HCT116 (cell line): ENCODE data around the gene HYAL2. TPM values are rescaled to one million over a fixed set of nuclear protein-coding genes. Genes with fewer than 3 reads are reported as not detected.
A peak's percentile ranks its signal among the peaks of the same experiment; 100 is the strongest.

Experiments used
- ATAC-seq: fragments of 200-7000 bp; cut with Tn5 transposase; 2 replicates; pipeline ENCODE4 v1.9.1; 2020; ENCODE audit warnings: mild to moderate bottlenecking, moderate library complexity
- BruUV-seq: library from RNA; stranded (reverse); fragments of 400-500 nt; replicated peaks from 2 replicates; lab custom pipeline; 2021; lab: Mats Ljungman, UMichigan
- CTCF ChIA-PET: fragments of 300-600 bp; sonication (Branson Sonifier 250); formaldehyde crosslinking; loops from one replicate; lab custom pipeline; 2021; ENCODE audit warnings: antibody characterized with exemption; lab: Charles Lee
- POLR2A ChIA-PET: fragments of 300-600, 350-600 bp; sonication (Branson Sonifier 250); formaldehyde crosslinking; loops from one replicate; lab custom pipeline; 2021; ENCODE audit warnings: antibody characterized with exemption; lab: Charles Lee
- RAD21 ChIA-PET, 2 experiments: fragments of 300-600 bp; sonication (Branson Sonifier 250); formaldehyde crosslinking; loops; one replicate each; lab custom pipeline; 2023; ENCODE audit warnings: low total read pairs in 2 of 2; ENCODE audit not compliant: uncharacterized antibody in 2 of 2, unreplicated experiment in 2 of 2, low non-redundant PET in 1 of 2; lab: Charles Lee
- DNase-seq: peaks from one replicate; pipeline ENCODE4 v3.0.0-alpha.2; 2010; ENCODE audit warnings: low read depth, low spot score
- H2AFZ ChIP-seq: fragments of 200-600 bp; shearing (Covaris generic), sonication (generic); 2 replicates; pipeline ENCODE4 v1.6.1; 2017; ENCODE audit warnings: low read depth, mixed run types, mixed read lengths, antibody characterized with exemption, low read length; ENCODE audit not compliant: poor library complexity, severe bottlenecking
- H3K27ac ChIP-seq: 2 replicates; pipeline ENCODE4 v1.5.1; 2012; ENCODE audit warnings: low read depth, low read length
- H3K27me3 ChIP-seq: fragments of 200-600 bp; sonication (generic); 2 replicates; pipeline ENCODE4 v1.6.1; 2016; ENCODE audit warnings: mixed run types, low read length, mixed read lengths; ENCODE audit not compliant: insufficient read depth
- H3K36me3 ChIP-seq, 2 experiments: fragments of 200-500 bp in 1 of 2; fragments of 200-600 bp in 1 of 2; sonication (Bioruptor generic) in 1 of 2; sonication (generic) in 1 of 2; 2 replicates each; pipeline versions ENCODE4 v1.5.1 to v1.6.1; 2014 to 2016; ENCODE audit warnings: low read length in 2 of 2, inconsistent platforms in 1 of 2, mixed read lengths in 1 of 2, mixed run types in 1 of 2; ENCODE audit not compliant: insufficient read depth in 2 of 2, control insufficient read depth in 1 of 2
- H3K4me1 ChIP-seq, 2 experiments: fragments of 200-600 bp in 1 of 2; sonication (generic) in 1 of 2; 2 replicates each; pipeline versions ENCODE4 v1.5.1 to v1.6.1; 2012 to 2017; ENCODE audit warnings: low read length in 2 of 2, inconsistent platforms in 1 of 2, mild to moderate bottlenecking in 1 of 2, mixed read lengths in 1 of 2, mixed run types in 1 of 2, moderate library complexity in 1 of 2; ENCODE audit not compliant: insufficient read depth in 2 of 2, control insufficient read depth in 1 of 2
- H3K4me2 ChIP-seq: fragments of 200-600 bp; sonication (generic); 2 replicates; pipeline ENCODE4 v1.6.1; 2017; ENCODE audit warnings: mixed run types, low read length, mixed read lengths
- H3K4me3 ChIP-seq, 2 experiments: fragments of 200-600 bp in 1 of 2; sonication (generic) in 1 of 2; replicated peaks in 1 of 2; 2 replicates each; pipeline ENCODE4 v1.5.1; 2011 to 2016; ENCODE audit warnings: low read length in 2 of 2, control low read depth in 1 of 2, low read depth in 1 of 2, mild to moderate bottlenecking in 1 of 2, mixed read lengths in 1 of 2, mixed run types in 1 of 2
- H3K79me2 ChIP-seq: fragments of 200-600 bp; sonication (generic); 2 replicates; pipeline ENCODE4 v1.6.1; 2017; ENCODE audit warnings: mild to moderate bottlenecking, mixed run types, low read length, moderate library complexity, mixed read lengths; ENCODE audit not compliant: insufficient read depth
- H3K9ac ChIP-seq: fragments of 200-600 bp; sonication (generic); 2 replicates; pipeline ENCODE4 v1.6.1; 2016; ENCODE audit warnings: low read length, mixed read lengths
- H3K9me2 ChIP-seq: fragments of 200-600 bp; sonication (generic), shearing (Covaris generic); 2 replicates; pipeline ENCODE4 v1.6.1; 2017; ENCODE audit warnings: mixed run types, mild to moderate bottlenecking, moderate library complexity; ENCODE audit not compliant: insufficient read depth
- H3K9me3 ChIP-seq, 2 experiments: fragments of 200-500 bp in 1 of 2; fragments of 200-600 bp in 1 of 2; sonication (Bioruptor generic) in 1 of 2; sonication (generic) in 1 of 2; 2 replicates each; pipeline ENCODE4 v1.6.1; 2014 to 2017; ENCODE audit warnings: low read length in 2 of 2, mixed read lengths in 2 of 2, inconsistent platforms in 1 of 2, low read depth in 1 of 2, mild to moderate bottlenecking in 1 of 2, mixed run types in 1 of 2, moderate library complexity in 1 of 2; ENCODE audit not compliant: control insufficient read depth in 1 of 2, insufficient read depth in 1 of 2
- H4K20me1 ChIP-seq: fragments of 200-600 bp; sonication (generic), shearing (Covaris generic); 2 replicates; pipeline ENCODE4 v1.6.1; 2017; ENCODE audit warnings: mixed run types, mild to moderate bottlenecking, moderate library complexity; ENCODE audit not compliant: insufficient read depth
- CBX3 ChIP-seq: IDR thresholded peaks from 2 replicates; pipeline ENCODE4 v1.6.1; 2012; ENCODE audit warnings: low read depth
- EGR1 ChIP-seq: IDR thresholded peaks from 2 replicates; pipeline ENCODE4 v1.6.1; 2012; ENCODE audit warnings: low read depth
- ELF1 ChIP-seq: IDR thresholded peaks from 2 replicates; pipeline ENCODE4 v1.6.1; 2012; ENCODE audit warnings: low read depth, borderline replicate concordance
- FOSL1 ChIP-seq: IDR thresholded peaks from 2 replicates; pipeline ENCODE4 v1.6.1; 2012; ENCODE audit warnings: low read depth
- POLR2AphosphoS5 ChIP-seq: IDR thresholded peaks from 2 replicates; pipeline ENCODE4 v1.6.1; 2011; ENCODE audit warnings: mild to moderate bottlenecking, low read depth, low read length, moderate library complexity
- REST ChIP-seq: IDR thresholded peaks from 2 replicates; pipeline ENCODE4 v1.6.1; 2012; ENCODE audit warnings: low read depth
- SIN3A ChIP-seq: IDR thresholded peaks from 2 replicates; pipeline ENCODE4 v1.6.1; 2012; ENCODE audit warnings: low read depth
- SP1 ChIP-seq: IDR thresholded peaks from 2 replicates; pipeline ENCODE4 v1.6.1; 2012; ENCODE audit warnings: low read depth
- SRF ChIP-seq: IDR thresholded peaks from 2 replicates; pipeline ENCODE4 v1.6.1; 2012; ENCODE audit warnings: low read depth
- YY1 ChIP-seq: IDR thresholded peaks from 2 replicates; pipeline ENCODE4 v1.6.1; 2011; ENCODE audit warnings: low read length, low read depth, moderate library complexity, mild to moderate bottlenecking; ENCODE audit not compliant: insufficient replicate concordance; ENCODE audit errors: extremely low read depth
- ZBTB33 ChIP-seq: IDR thresholded peaks from 2 replicates; pipeline ENCODE4 v1.6.1; 2011; ENCODE audit warnings: mild to moderate bottlenecking, low read length, moderate library complexity; ENCODE audit not compliant: insufficient replicate concordance; ENCODE audit errors: extremely low read depth
- ZFX ChIP-seq: fragments of 450-650 bp; IDR thresholded peaks from 2 replicates; pipeline ENCODE4 v1.6.1; 2017
- intact Hi-C: fragments of 100-400 bp; cut with micrococcal nuclease; formaldehyde crosslinking; loops from 2 replicates; pipeline ENCODE4 v1.10.0; 2022
- total RNA-seq: library from RNA; stranded (reverse); gene quantifications from one replicate; pipeline ENCODE4 v1.2.1, GENCODE V29; 2021; ENCODE audit not compliant: unreplicated experiment

The HYAL2 gene
- total RNA-seq, 1 experiment from 2014 or later: 42.2 TPM

GRCh38 chr3:50354186-50354764 lies 31.7 kb upstream of the HYAL2 start:
- no peaks in the 10 kb centered on the region for H3K9me3 ChIP-seq
- no peak overlapping the region for H3K4me3 ChIP-seq
- no peak overlapping the region for H3K4me2 ChIP-seq
- intact Hi-C loops: loop anchor here (10.0 kb wide), 1 partner anchor 1031 kb away; the partner anchor contains the start of gene MANF
- ChIA-PET POLR2A (interaction anchor here (1.1 kb wide), 1 partner anchor 17 kb away, joined by 3 read pairs; no protein-coding TSS in a partner anchor), RAD21 (no interaction called here), CTCF (interaction anchor here (2.0 kb wide), 1 partner anchor 17 kb away, joined by 8 read pairs; no protein-coding TSS in a partner anchor)
- H4K20me1 ChIP-seq: no peaks in the 10 kb centered on the region
- peaks cover 62% of the 10 kb centered on the region for H3K79me2 ChIP-seq
- H3K36me3 ChIP-seq: peaks cover 14 to 31% of the 10 kb centered on the region in 2 experiments; a peak in 3 of 4 replicates
- H3K4me1 ChIP-seq: peaks cover 12 to 52% of the 10 kb centered on the region in 2 experiments; a peak in 3 of 4 replicates
- H3K27me3 ChIP-seq: no peaks in the 10 kb centered on the region
- no peaks in the 10 kb centered on the region for H3K9me2 ChIP-seq
- ATAC-seq (no peak), DNase-seq (no peak)
- no peak overlapping the region for H2AFZ ChIP-seq
- no peak overlapping the region for H3K9ac ChIP-seq
- TF ChIP-seq SP1: no peak
- BruUV-seq: no TSS peak
- no peak overlapping the region for H3K27ac ChIP-seq

GRCh38 chr3:50353245-50354004 lies 30.9 kb upstream of the HYAL2 start:
- Histone ChIP-seq H3K79me2 (peaks cover 53% of the 10 kb centered on the region), H3K9ac (no peak overlapping the region), H3K27ac (peak overlapping the region; percentile 21; the same call in 1 of the 2 replicates), H3K4me3 (no peak overlapping the region), H4K20me1 (no peaks in the 10 kb centered on the region), H3K9me2 (no peaks in the 10 kb centered on the region), H2AFZ (no peak overlapping the region), H3K4me1 (peaks cover 12 to 44% of the 10 kb centered on the region in 2 experiments; a peak in 3 of 4 replicates), H3K4me2 (no peak overlapping the region), H3K9me3 (no peaks in the 10 kb centered on the region), H3K27me3 (no peaks in the 10 kb centered on the region), H3K36me3 (peaks cover 14 to 32% of the 10 kb centered on the region in 2 experiments; a peak in 3 of 4 replicates)
- DNase-seq: no peak
- RAD21 ChIA-PET: no interaction called here
- ATAC-seq: no peak
- CTCF ChIA-PET: interaction anchor here (1.0 to 2.0 kb wide), 5 partner anchors 12 to 189 kb away, joined by 3 to 8 read pairs (median 3); no protein-coding TSS in a partner anchor
- POLR2A ChIA-PET: interaction anchor here (1.1 kb wide), 1 partner anchor 16 kb away, joined by 3 read pairs; no protein-coding TSS in a partner anchor
- intact Hi-C loops: loop anchor here (10.0 kb wide), 1 partner anchor 1031 kb away; the partner anchor contains the start of gene MANF
- BruUV-seq: no TSS peak
- TF ChIP-seq SRF (no peak), EGR1 (no peak), FOSL1 (no peak), YY1 (no peak), SIN3A (no peak), POLR2AphosphoS5 (no peak), ZBTB33 (no peak), ELF1 (no peak), CBX3 (no peak), ZFX (no peak), REST (no peak), SP1 (no peak)
